GM10266 (cell line): Measurements from ENCODE around the gene ACER1.

Experiments used
- DNase-seq: peaks from one replicate; pipeline ENCODE4 v3.0.0; 2012; ENCODE audit errors: extremely low spot score
- CTCF ChIP-seq: IDR thresholded peaks from 2 replicates; pipeline ENCODE4 v1.5.1; 2012; ENCODE audit warnings: mild to moderate bottlenecking, low read depth; ENCODE audit not compliant: control insufficient read depth, insufficient read depth; ENCODE audit errors: missing control alignments

ACER1 gene

GRCh38 chr19:6279931-6280591 lies 53.4 kb downstream of the ACER1 start, which contains the start of gene MLLT1:
TSS of gene MLLT1 (minus strand) at chr19:6279975. CDS start at chr19:6279784, 191 bp downstream.
- peak; percentile 73 for TF ChIP-seq CTCF
- peak; percentile 100 for DNase-seq

DNA sequence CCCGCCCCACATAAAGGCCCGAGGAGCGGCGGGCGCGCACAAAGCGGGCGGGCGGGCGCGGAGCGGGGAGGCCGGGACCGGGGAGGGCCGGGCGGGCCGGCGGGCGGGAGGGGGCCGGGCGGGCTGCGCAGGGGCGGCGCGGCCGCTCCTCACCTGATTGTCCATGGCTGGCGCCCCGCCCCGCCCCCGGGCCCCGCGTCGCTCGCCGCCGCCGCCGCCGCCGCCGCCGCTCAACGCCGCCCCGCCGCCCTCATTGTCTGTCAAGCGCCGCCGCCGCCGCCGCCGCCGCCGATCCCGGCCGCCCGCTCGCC lies 53.8 kb downstream of the ACER1 start:
- no peak for DNase-seq
- TF ChIP-seq CTCF, result no peak

GRCh38 chr19:6278740-6279619 lies 54.4 kb downstream of the ACER1 start:
- no peak for DNase-seq

DNA sequence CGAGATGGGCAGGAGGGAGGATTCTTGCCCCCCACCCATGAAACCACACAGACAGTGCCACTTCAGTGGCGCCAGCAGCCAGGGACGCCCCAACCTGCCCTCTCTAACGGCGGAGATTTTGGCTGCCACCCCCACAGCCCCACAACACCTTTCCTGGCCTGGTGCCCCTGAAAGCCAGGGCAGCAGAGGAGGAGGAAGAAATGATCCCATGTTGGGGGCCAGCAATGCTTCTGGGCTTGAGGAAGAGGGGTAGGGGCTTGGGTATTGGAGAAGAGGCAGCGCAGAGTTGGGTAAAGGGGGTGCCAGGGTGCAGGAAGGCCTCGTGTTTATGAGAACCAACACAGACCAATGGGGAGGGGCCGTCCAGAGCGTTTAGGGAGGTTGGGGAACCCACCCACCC lies 55.4 kb downstream of the ACER1 start:
- DNase-seq, result no peak
- TF ChIP-seq CTCF, result no peak

More at GRCh38 chr19:6278740-6279619, 54.4 kb downstream of the ACER1 start:
- no peak for TF ChIP-seq CTCF

GRCh38 chr19:6276447-6276846 lies 57.0 kb downstream of the ACER1 start:
- TF ChIP-seq CTCF, result no peak
- DNase-seq, result no peak

DNA sequence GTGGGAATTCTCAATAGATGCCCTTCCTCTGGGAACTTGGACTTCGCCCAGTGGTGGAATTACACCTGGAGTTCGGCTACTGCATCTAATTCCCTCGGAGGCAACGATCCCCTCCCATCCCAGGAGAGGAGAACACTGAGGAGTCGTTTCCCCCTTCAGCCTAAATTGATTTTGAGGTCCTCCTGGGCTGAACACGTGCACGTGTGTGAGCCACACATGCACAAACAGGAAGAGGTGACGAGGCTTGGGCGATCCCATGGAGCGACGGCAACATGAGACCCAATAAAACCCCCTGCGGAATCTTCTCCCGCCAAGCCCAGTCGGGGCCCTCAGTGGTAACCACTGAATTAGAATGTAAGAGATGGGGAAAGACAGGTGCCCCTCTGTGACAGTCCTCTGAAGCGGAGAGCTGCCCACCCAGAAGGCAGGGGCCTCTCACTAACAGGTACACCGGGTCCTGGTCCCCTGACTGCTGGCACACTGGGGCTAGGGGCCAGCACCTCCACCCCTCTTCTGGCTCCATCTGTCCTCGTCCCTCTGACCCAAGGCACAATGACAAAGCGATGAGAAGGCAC lies 58.2 kb downstream of the ACER1 start:
- no peak for TF ChIP-seq CTCF
- no peak for DNase-seq
